ENCODE results near the gene SLC7A6.

Gene SLC7A6

GRCh38 chr16:68310774-68311511 lies 46.6 kb downstream of the SLC7A6 start, which contains the start of the genes PRMT7 and SLC7A6OS:
Gene PRMT7 (plus strand): TSS chr16:68311019. CDS start chr16:68315980, 4,961 bp downstream.
Gene SLC7A6OS (minus strand): TSS chr16:68310946. CDS start chr16:68310926, 20 bp downstream.
- DNase-seq, result peak; percentile 88

- DNase-seq, result no peak
Observed at GRCh38 chr16:68313116-68313515, 48.8 kb downstream of the SLC7A6 start.

GRCh38 chr16:68319185-68319908 lies 55.0 kb downstream of the SLC7A6 start:
- peak; percentile 63 for DNase-seq

GRCh38 chr16:68324336-68324735 lies 60.0 kb downstream of the SLC7A6 start:
- DNase-seq, result no peak

- DNase-seq, result no peak
Observed at GRCh38 chr16:68324780-68325357, 60.5 kb downstream of the SLC7A6 start.

GRCh38 chr16:68328151-68328859 lies 64.0 kb downstream of the SLC7A6 start:
- DNase-seq, result peak; percentile 79

- no peak for DNase-seq
Observed at GRCh38 chr16:68328860-68329390, 64.6 kb downstream of the SLC7A6 start.

GRCh38 chr16:68331879-68332410 lies 67.6 kb downstream of the SLC7A6 start:
- DNase-seq, result no peak

GRCh38 chr16:68332411-68333121 lies 68.2 kb downstream of the SLC7A6 start:
- DNase-seq, result no peak

GRCh38 chr16:68335175-68335574 lies 70.8 kb downstream of the SLC7A6 start:
- no peak for DNase-seq

GRCh38 chr16:68338326-68339119 lies 74.2 kb downstream of the SLC7A6 start:
- DNase-seq, result no peak

GRCh38 chr16:68339214-68339613 lies 74.9 kb downstream of the SLC7A6 start:
- DNase-seq, result no peak

- DNase-seq, result no peak
Observed at GRCh38 chr16:68342620-68343019, 78.3 kb downstream of the SLC7A6 start.

- no peak for DNase-seq
Observed at GRCh38 chr16:68343137-68343536, 78.8 kb downstream of the SLC7A6 start.

- no peak for DNase-seq
Observed at GRCh38 chr16:68344252-68344651, 79.9 kb downstream of the SLC7A6 start.

- no peak for DNase-seq
Observed at GRCh38 chr16:68345351-68345810, 81.1 kb downstream of the SLC7A6 start.

GRCh38 chr16:68345958-68346635 lies 81.8 kb downstream of the SLC7A6 start:
- DNase-seq, result no peak

- DNase-seq, result no peak
Observed at GRCh38 chr16:68346892-68347480, 82.7 kb downstream of the SLC7A6 start.

GRCh38 chr16:68347605-68348004 lies 83.3 kb downstream of the SLC7A6 start:
- no peak for DNase-seq
